Chondrocyte (in vitro differentiated cells): ENCODE data around the gene SLC38A11. TPM values are rescaled to one million over a fixed set of nuclear protein-coding genes. Genes with fewer than 3 reads are reported as not detected.

Experiments
- DNase-seq: peaks from one replicate; pipeline ENCODE4 v3.0.0; 2021; ENCODE audit warnings: mixed read lengths, low spot score
- H3K27ac Mint-ChIP-seq: one replicate; pipeline ENCODE4 v1.8.0; 2021; ENCODE audit warnings: mild to moderate bottlenecking, moderate library complexity, mixed read lengths; ENCODE audit not compliant: unreplicated experiment
- H3K27me3 Mint-ChIP-seq: 2 replicates; pipeline ENCODE4 v1.8.0; 2021; ENCODE audit warnings: low read depth, mixed read lengths
- H3K36me3 Mint-ChIP-seq: 2 replicates; pipeline ENCODE4 v1.8.0; 2021; ENCODE audit warnings: low read depth, mixed read lengths
- H3K4me1 Mint-ChIP-seq: 2 replicates; pipeline ENCODE4 v1.8.0; 2021; ENCODE audit warnings: low read depth, mild to moderate bottlenecking, mixed read lengths
- H3K4me3 Mint-ChIP-seq: one replicate; pipeline ENCODE4 v1.8.0; 2021; ENCODE audit warnings: mild to moderate bottlenecking, moderate library complexity, mixed read lengths; ENCODE audit not compliant: unreplicated experiment
- H3K9me3 Mint-ChIP-seq: 2 replicates; pipeline ENCODE4 v1.8.0; 2021; ENCODE audit warnings: low read depth, mixed read lengths
- total RNA-seq: library from RNA; stranded (reverse); gene quantifications from 3 replicates; pipeline ENCODE4 v1.2.1, GENCODE V29; 2021
- TF ChIP-seq, protein P1 (sequence below): fragments of 200-600 bp; sonication (generic); IDR thresholded peaks from 2 replicates; pipeline ENCODE4 v1.5.0; 2021; ENCODE audit warnings: antibody characterized with exemption, mild to moderate bottlenecking, moderate library complexity

SLC38A11 gene
- total RNA-seq, 1 donor from 2014 or later: 0.12 TPM

- H3K4me3 Mint-ChIP-seq: no peak overlapping the region
- H3K27ac Mint-ChIP-seq: no peak overlapping the region
- TF ChIP-seq, protein P1, sequence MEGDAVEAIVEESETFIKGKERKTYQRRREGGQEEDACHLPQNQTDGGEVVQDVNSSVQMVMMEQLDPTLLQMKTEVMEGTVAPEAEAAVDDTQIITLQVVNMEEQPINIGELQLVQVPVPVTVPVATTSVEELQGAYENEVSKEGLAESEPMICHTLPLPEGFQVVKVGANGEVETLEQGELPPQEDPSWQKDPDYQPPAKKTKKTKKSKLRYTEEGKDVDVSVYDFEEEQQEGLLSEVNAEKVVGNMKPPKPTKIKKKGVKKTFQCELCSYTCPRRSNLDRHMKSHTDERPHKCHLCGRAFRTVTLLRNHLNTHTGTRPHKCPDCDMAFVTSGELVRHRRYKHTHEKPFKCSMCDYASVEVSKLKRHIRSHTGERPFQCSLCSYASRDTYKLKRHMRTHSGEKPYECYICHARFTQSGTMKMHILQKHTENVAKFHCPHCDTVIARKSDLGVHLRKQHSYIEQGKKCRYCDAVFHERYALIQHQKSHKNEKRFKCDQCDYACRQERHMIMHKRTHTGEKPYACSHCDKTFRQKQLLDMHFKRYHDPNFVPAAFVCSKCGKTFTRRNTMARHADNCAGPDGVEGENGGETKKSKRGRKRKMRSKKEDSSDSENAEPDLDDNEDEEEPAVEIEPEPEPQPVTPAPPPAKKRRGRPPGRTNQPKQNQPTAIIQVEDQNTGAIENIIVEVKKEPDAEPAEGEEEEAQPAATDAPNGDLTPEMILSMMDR: no peak
- DNase-seq: no peak
- no peaks in the 10 kb centered on the region for H3K27me3 Mint-ChIP-seq
- peaks cover 36% of the 10 kb centered on the region for H3K4me1 Mint-ChIP-seq
- no peaks in the 10 kb centered on the region for H3K9me3 Mint-ChIP-seq
- no peaks in the 10 kb centered on the region for H3K36me3 Mint-ChIP-seq
Observed at GRCh38 chr2:164882276-164882675, 73.0 kb downstream of the SLC38A11 start.

- DNase-seq: no peak
- TF ChIP-seq, protein P1: no peak
- Mint-ChIP-seq H3K9me3 (no peaks in the 10 kb centered on the region), H3K4me1 (peaks cover 36% of the 10 kb centered on the region), H3K27ac (no peak overlapping the region), H3K36me3 (no peaks in the 10 kb centered on the region), H3K27me3 (no peaks in the 10 kb centered on the region), H3K4me3 (no peak overlapping the region)
Observed at GRCh38 chr2:164881524-164881923, 73.8 kb downstream of the SLC38A11 start.

DNA sequence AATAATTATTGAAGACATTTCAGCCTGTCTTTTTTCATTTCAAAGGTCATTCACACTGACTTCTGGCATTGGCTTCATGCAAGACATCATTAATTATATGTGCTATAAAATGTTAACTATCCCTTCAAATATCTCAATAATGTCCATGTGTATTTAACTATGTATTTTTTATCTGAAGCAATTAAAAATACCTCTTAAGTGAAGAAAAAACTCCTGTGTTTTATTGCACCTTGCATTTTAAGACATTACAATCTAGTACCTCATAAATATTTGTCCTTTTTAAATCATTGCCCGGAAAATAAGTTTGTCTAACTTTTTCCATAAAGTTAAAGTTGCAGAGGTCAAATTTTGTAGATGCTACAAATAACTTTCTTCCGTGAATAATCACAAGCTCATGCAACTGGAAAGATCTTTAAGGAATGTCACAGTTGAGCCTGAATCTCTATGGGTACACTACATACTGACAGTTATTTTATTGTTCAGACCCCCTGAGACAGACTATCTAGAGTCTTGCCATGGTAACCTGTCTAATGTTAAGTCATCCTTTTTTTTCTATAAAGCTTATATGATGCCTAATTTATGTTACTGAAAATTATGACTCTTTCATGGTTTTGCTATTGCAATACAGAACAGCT, 75.3 kb downstream of the SLC38A11 start:
- no peaks in the 10 kb centered on the region for H3K27me3 Mint-ChIP-seq
- H3K4me1 Mint-ChIP-seq: peaks cover 36% of the 10 kb centered on the region
- no peak overlapping the region for H3K27ac Mint-ChIP-seq
- no peaks in the 10 kb centered on the region for H3K9me3 Mint-ChIP-seq
- no peak for DNase-seq
- TF ChIP-seq, protein P1: no peak
- no peaks in the 10 kb centered on the region for H3K36me3 Mint-ChIP-seq
- H3K4me3 Mint-ChIP-seq: no peak overlapping the region

- no peaks in the 10 kb centered on the region for H3K36me3 Mint-ChIP-seq
- TF ChIP-seq, protein P1: no peak
- H3K4me1 Mint-ChIP-seq: peaks cover 36% of the 10 kb centered on the region
- no peak overlapping the region for H3K27ac Mint-ChIP-seq
- no peak for DNase-seq
- no peaks in the 10 kb centered on the region for H3K9me3 Mint-ChIP-seq
- no peak overlapping the region for H3K4me3 Mint-ChIP-seq
- H3K27me3 Mint-ChIP-seq: no peaks in the 10 kb centered on the region
Observed at GRCh38 chr2:164877927-164878326, 77.4 kb downstream of the SLC38A11 start.

DNA sequence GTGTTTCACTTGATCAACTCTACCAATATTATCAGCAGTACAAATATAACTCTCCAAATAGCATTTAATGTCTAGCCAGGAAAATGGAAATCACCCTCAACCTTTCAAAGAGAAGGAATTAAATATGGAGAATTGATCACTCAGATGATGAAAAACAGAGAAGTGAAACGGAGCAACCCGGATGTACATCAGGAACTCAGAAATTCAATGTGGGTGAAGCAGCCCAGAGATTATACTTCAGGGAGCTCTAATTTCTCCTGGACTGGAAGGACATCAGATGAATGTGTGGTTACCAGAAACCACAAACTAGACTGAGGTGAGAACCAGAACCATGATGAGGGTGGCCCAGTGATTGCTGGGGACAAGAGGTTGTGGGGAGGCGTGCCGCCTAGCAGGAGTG, 78.2 kb downstream of the SLC38A11 start:
- Mint-ChIP-seq H3K27ac (no peak overlapping the region), H3K4me1 (peaks cover 31% of the 10 kb centered on the region), H3K36me3 (no peaks in the 10 kb centered on the region), H3K4me3 (no peak overlapping the region), H3K9me3 (no peaks in the 10 kb centered on the region), H3K27me3 (no peaks in the 10 kb centered on the region)
- TF ChIP-seq, protein P1: no peak
- DNase-seq: no peak
